ENCODE data around the gene ZSWIM1. TPM values are rescaled to one million over a fixed set of nuclear protein-coding genes. Genes with fewer than 3 reads are reported as not detected.

ZSWIM1 gene
- total and polyA plus RNA-seq, 2 of the 13 experiments (the other 11 are each of a cell fraction or from before 2014, with no cell fraction given): 9.5 to 11.7 TPM

- TF ChIP-seq PAXIP1 (CRISPR knock-in tag; conservative IDR thresholded peaks at IDR 0.05) (peak; percentile 54; the same call in 1 of the 2 replicates), ZNF766 (CRISPR knock-in tag; IDR thresholded peaks at IDR 0.05; ENCODE audit: borderline replicate concordance) (0 out of 2 replicates have a peak, but pooled peaks have one; percentile 37), ZNF747 (CRISPR knock-in tag; IDR thresholded peaks at IDR 0.05; ENCODE audit: borderline replicate concordance) (peak; percentile 75; the same call in 1 of the 2 replicates), ZNF205 (CRISPR knock-in tag; IDR thresholded peaks at IDR 0.05) (peak; percentile 24; the same call in 1 of the 2 replicates), TFDP2 (CRISPR knock-in tag; IDR thresholded peaks at IDR 0.05) (peak; percentile 58), THRA (CRISPR knock-in tag; IDR thresholded peaks at IDR 0.05; ENCODE audit: borderline replicate concordance) (0 out of 2 replicates have a peak, but pooled peaks have one; percentile 37), ZZZ3 (CRISPR knock-in tag; IDR thresholded peaks at IDR 0.05; ENCODE audit: borderline replicate concordance) (peak; percentile 60; the same call in 1 of the 2 replicates), ATF5 (CRISPR knock-in tag; IDR thresholded peaks at IDR 0.05; ENCODE audit: low read depth) (no peak), FOXA3 (CRISPR knock-in tag; IDR thresholded peaks at IDR 0.05) (peak; percentile 59), JUN (CRISPR knock-in tag; IDR thresholded peaks at IDR 0.05) (no peak), CSRNP1 (CRISPR knock-in tag; IDR thresholded peaks at IDR 0.05) (0 out of 2 replicates have a peak, but pooled peaks have one; percentile 13), TRIM24 (CRISPR knock-in tag; IDR thresholded peaks at IDR 0.05) (no peak), LBX2 (CRISPR knock-in tag; IDR thresholded peaks at IDR 0.05; ENCODE audit: borderline replicate concordance) (no peak), THYN1 (CRISPR knock-in tag; IDR thresholded peaks at IDR 0.05; ENCODE audit: borderline replicate concordance, low read depth) (no peak), NFIC (IDR thresholded peaks at IDR 0.05; ENCODE audit: low read length) (0 out of 2 replicates have a peak, but pooled peaks have one; percentile 77), HBP1 (CRISPR knock-in tag; IDR thresholded peaks at IDR 0.05; ENCODE audit: low read depth) (peak; percentile 22; the same call in 1 of the 2 replicates), SOX5 (CRISPR knock-in tag; IDR thresholded peaks at IDR 0.05; ENCODE audit: borderline replicate concordance) (peak; percentile 43)
Measured at GRCh38 chr20:45933266-45934045, 52.4 kb downstream of the ZSWIM1 start (continued).
